ENCODE measurements around the gene MGMT.

MGMT gene

GRCh38 chr10:129728246-129728820 lies 261.3 kb downstream of the MGMT start:
- DNase-seq (ENCODE audit: low read depth, low spot score) = no peak

GRCh38 chr10:129728905-129729795 lies 262.1 kb downstream of the MGMT start:
- no peak for DNase-seq (ENCODE audit: low read depth, low spot score)

GRCh38 chr10:129730272-129730992 lies 263.4 kb downstream of the MGMT start:
- DNase-seq (ENCODE audit: low read depth, low spot score) = no peak

- DNase-seq (ENCODE audit: low read depth, low spot score) = no peak
Observed at GRCh38 chr10:129730993-129731325, 263.9 kb downstream of the MGMT start.

GRCh38 chr10:129740532-129741279 lies 273.7 kb downstream of the MGMT start:
- no peak for DNase-seq (ENCODE audit: low read depth, low spot score)

- DNase-seq (ENCODE audit: low read depth, low spot score) = no peak
Observed at GRCh38 chr10:129741280-129741977, 274.4 kb downstream of the MGMT start.

- no peak for DNase-seq (ENCODE audit: low read depth, low spot score)
Observed at GRCh38 chr10:129741978-129742741, 275.1 kb downstream of the MGMT start.

GRCh38 chr10:129742742-129743550 lies 275.9 kb downstream of the MGMT start:
- no peak for DNase-seq (ENCODE audit: low read depth, low spot score)

GRCh38 chr10:129743738-129744133 lies 276.7 kb downstream of the MGMT start:
- DNase-seq (ENCODE audit: low read depth, low spot score) = no peak

- no peak for DNase-seq (ENCODE audit: low read depth, low spot score)
Observed at GRCh38 chr10:129744134-129745111, 277.4 kb downstream of the MGMT start.

GRCh38 chr10:129745186-129745750 lies 278.2 kb downstream of the MGMT start:
- DNase-seq (ENCODE audit: low read depth, low spot score) = no peak

- no peak for DNase-seq (ENCODE audit: low read depth, low spot score)
Observed at GRCh38 chr10:129754211-129755050, 287.4 kb downstream of the MGMT start.

GRCh38 chr10:129755158-129755591 lies 288.1 kb downstream of the MGMT start:
- no peak for DNase-seq (ENCODE audit: low read depth, low spot score)

GRCh38 chr10:129755621-129756020 lies 288.6 kb downstream of the MGMT start:
- no peak for DNase-seq (ENCODE audit: low read depth, low spot score)

- DNase-seq (ENCODE audit: low read depth, low spot score) = no peak
Observed at GRCh38 chr10:129756912-129757901, 290.2 kb downstream of the MGMT start.
